NCI-H345 treated with DMSO at 0.1 percent for 48 hours (cell line): ENCODE data around the gene TSC1.
A peak's percentile ranks its signal among the peaks of the same experiment; 100 is the strongest.

Source experiments
- DNase-seq: peaks from one replicate; lab custom pipeline; 2025; ENCODE audit not compliant: unreplicated experiment; lab: John Stamatoyannopoulos, UW

Gene TSC1

GRCh38 chr9:132892400-132892799, 52.0 kb downstream of the TSC1 start:
- DNase-seq = no peak

GRCh38 chr9:132888151-132888550, 56.3 kb downstream of the TSC1 start:
- no peak for DNase-seq

- DNase-seq = no peak
Observed at GRCh38 chr9:132887181-132888120, 57.0 kb downstream of the TSC1 start.

- DNase-seq = no peak
Observed at GRCh38 chr9:132886334-132886725, 58.1 kb downstream of the TSC1 start.

- no peak for DNase-seq
Observed at GRCh38 chr9:132885720-132886333, 58.6 kb downstream of the TSC1 start.

GRCh38 chr9:132883349-132884294, 60.8 kb downstream of the TSC1 start:
- no peak for DNase-seq

GRCh38 chr9:132882616-132883015, 61.8 kb downstream of the TSC1 start:
- DNase-seq = no peak

- DNase-seq = no peak
Observed at GRCh38 chr9:132881826-132882225, 62.6 kb downstream of the TSC1 start.

- no peak for DNase-seq
Observed at GRCh38 chr9:132880324-132880661, 64.1 kb downstream of the TSC1 start.

- DNase-seq = no peak
Observed at GRCh38 chr9:132879457-132880323, 64.7 kb downstream of the TSC1 start.

GRCh38 chr9:132878695-132879456, 65.5 kb downstream of the TSC1 start, which contains the start of gene SPACA9:
TSS of gene SPACA9 (plus strand) at chr9:132878898. CDS start at chr9:132883948, 5,050 bp downstream.
- DNase-seq = peak; percentile 4

GRCh38 chr9:132877824-132878694, 66.4 kb downstream of the TSC1 start, which contains the start of gene AK8:
TSS of gene AK8 (minus strand) at chr9:132878284. CDS start at chr9:132878255, 29 bp downstream.
- DNase-seq = peak; percentile 11

- DNase-seq = no peak
Observed at GRCh38 chr9:132877458-132877823, 67.0 kb downstream of the TSC1 start.

GRCh38 chr9:132876849-132877248, 67.6 kb downstream of the TSC1 start:
- DNase-seq = no peak

GRCh38 chr9:132875159-132875558, 69.3 kb downstream of the TSC1 start:
- DNase-seq = no peak

GRCh38 chr9:132873403-132873802, 71.0 kb downstream of the TSC1 start:
- DNase-seq = no peak

GRCh38 chr9:132869266-132869665, 75.2 kb downstream of the TSC1 start:
- no peak for DNase-seq

GRCh38 chr9:132866898-132867297, 77.5 kb downstream of the TSC1 start:
- no peak for DNase-seq

GRCh38 chr9:132864691-132865090, 79.7 kb downstream of the TSC1 start:
- no peak for DNase-seq
